GM12878 (cell line): ENCODE data around the gene CCDC78. TPM values are rescaled to one million over a fixed set of nuclear protein-coding genes. Genes with fewer than 3 reads are reported as not detected.

Experiments used
- ATAC-seq: fragments of 200-7000 bp; cut with Tn5 transposase; 3 replicates; pipeline ENCODE4 v1.9.1; 2020; ENCODE audit warnings: mild to moderate bottlenecking, moderate library complexity
- BruUV-seq: library from RNA; stranded (reverse); fragments of 400-500 nt; replicated peaks from 2 replicates; lab custom pipeline; 2021; lab: Mats Ljungman, UMichigan
- CTCF ChIA-PET: fragments of 300-600 bp; sonication (Branson Sonifier 250); formaldehyde crosslinking; extraction: SDS; loops from one replicate; lab custom pipeline; 2021; ENCODE audit warnings: inconsistent platforms; lab: Yijun Ruan, JAX
- POLR2A ChIA-PET: fragments of 350-600 bp; formaldehyde crosslinking; extraction: SDS; loops from one replicate; lab custom pipeline; 2021; ENCODE audit warnings: inconsistent platforms; lab: Charles Lee
- RAD21 ChIA-PET: fragments of 300-600 bp; sonication (Branson Sonifier 250); formaldehyde crosslinking; loops from one replicate; lab custom pipeline; 2023; ENCODE audit warnings: antibody characterized with exemption; ENCODE audit not compliant: unreplicated experiment; lab: Charles Lee
- SMC1A ChIA-PET: fragments of 300-600 bp; sonication (Branson Sonifier 250); formaldehyde crosslinking; loops from one replicate; lab custom pipeline; 2023; ENCODE audit not compliant: unreplicated experiment, uncharacterized antibody; lab: Charles Lee
- DNase-seq: peaks from one replicate; pipeline ENCODE4 v3.0.0-alpha.2; 2011; ENCODE audit warnings: low read depth, low spot score
- FAIRE-seq: peaks from 3 replicates; lab custom pipeline; 2011; peaks lifted over from hg19 to GRCh38; lab: Jason Lieb, UNC
- H2AFZ ChIP-seq: 2 replicates; pipeline ENCODE4 v1.6.0; 2011; ENCODE audit warnings: low read depth, low read length, control low read depth; ENCODE audit not compliant: control insufficient read depth
- H3K27ac ChIP-seq: 2 replicates; pipeline ENCODE4 v1.5.1; 2011; ENCODE audit warnings: control low read depth; ENCODE audit not compliant: control insufficient read depth, insufficient read depth
- H3K27me3 ChIP-seq, 2 experiments: replicated peaks in 1 of 2; 2 replicates each; pipeline versions ENCODE4 v1.6.0 to v1.6.1; 2011; ENCODE audit warnings: low read length in 1 of 2; ENCODE audit not compliant: control insufficient read depth in 2 of 2, insufficient read depth in 2 of 2
- H3K36me3 ChIP-seq, 2 experiments: 2 replicates each; pipeline ENCODE4 v1.5.1; 2011; ENCODE audit warnings: low read length in 1 of 2; ENCODE audit not compliant: control insufficient read depth in 2 of 2, insufficient read depth in 2 of 2
- H3K4me1 ChIP-seq: 2 replicates; pipeline ENCODE4 v1.6.1; 2011; ENCODE audit warnings: mild to moderate bottlenecking, low read length, moderate library complexity, mixed read lengths; ENCODE audit not compliant: control insufficient read depth, insufficient read depth
- H3K4me2 ChIP-seq: 2 replicates; pipeline ENCODE4 v1.6.0; 2011; ENCODE audit warnings: control low read depth; ENCODE audit not compliant: control insufficient read depth, insufficient read depth
- H3K4me3 ChIP-seq: fragments of 200-600 bp; sonication (generic); 2 replicates; pipeline ENCODE4 v1.5.1; 2016
- H3K79me2 ChIP-seq: 2 replicates; pipeline ENCODE4 v1.6.0; 2011; ENCODE audit warnings: low read length; ENCODE audit not compliant: control insufficient read depth, insufficient read depth
- H3K9ac ChIP-seq: 2 replicates; pipeline ENCODE4 v1.8.0; 2011; ENCODE audit warnings: low read length, control low read depth, mixed read lengths; ENCODE audit not compliant: control insufficient read depth, insufficient read depth
- H3K9me3 ChIP-seq: replicated peaks from 3 replicates; pipeline ENCODE4 v1.5.1; 2011; ENCODE audit warnings: mild to moderate bottlenecking, low read length; ENCODE audit not compliant: control insufficient read depth, insufficient read depth
- H4K20me1 ChIP-seq: 2 replicates; pipeline ENCODE4 v1.6.0; 2011; ENCODE audit not compliant: control insufficient read depth, insufficient read depth
- RAD51 ChIP-seq: fragments of 450-650 bp; IDR thresholded peaks from 2 replicates; pipeline ENCODE4 v1.6.1; 2016; ENCODE audit warnings: moderate library complexity, mild to moderate bottlenecking, inconsistent platforms
- SP1 ChIP-seq: IDR thresholded peaks from one replicate; pipeline ENCODE4 v1.6.1; 2011; ENCODE audit warnings: low read depth, low read length
- WGBS: methylation state at CpG from one replicate; pipeline ENCODE4 v1.1.6; 2016; ENCODE audit warnings: low lambda C conversion rate; ENCODE audit not compliant: insufficient replicate concordance, insufficient coverage; ENCODE audit errors: missing lambda C conversion rate; 5-methylcytosine and 5-hydroxymethylcytosine counted together
- in situ Hi-C: fragments of 300-500 bp; cut with MboI; formaldehyde crosslinking; loops from 9 replicates; pipeline ENCODE4 v1.14.3; 2018; ENCODE audit warnings: mixed read lengths
- intact Hi-C: fragments of 100-400 bp; cut with micrococcal nuclease; formaldehyde crosslinking; loops from one replicate; pipeline ENCODE4 v1.14.2; 2022; ENCODE audit not compliant: unreplicated experiment
- polyA plus RNA-seq, 11 experiments: library from polyadenylated mRNA; depleted of rRNA in 4 of 11; unstranded in 6 of 11; stranded (reverse) in 5 of 11; fragments of >200 nt; fragmentation: Nextera tagmentation in 4 of 11; fragmentation: Illumina TruSeq in 1 of 11; extraction: Ambion mirVana in 4 of 11; extraction: Trizol in 1 of 11; gene quantifications; 1 replicate in 1 of 11; 2 replicates in 10 of 11; pipeline versions ENCODE4 v1.2.1 to v1.2.3, GENCODE V29; 2011 to 2016; ENCODE audit warnings: inconsistent platforms in 2 of 11, missing spikeins in 2 of 11, low read depth in 1 of 11
- total RNA-seq, 4 experiments: library from RNA; depleted of rRNA in 3 of 4; stranded (reverse); fragments of >200 nt in 3 of 4; fragmentation: Illumina TruSeq in 1 of 4; extraction: Trizol in 1 of 4; gene quantifications; 2 replicates each; pipeline versions ENCODE4 v1.2.1 to v1.2.3, GENCODE V29; 2013 to 2021
- TF ChIP-seq, protein P1 (sequence below): IDR thresholded peaks from 2 replicates; pipeline ENCODE4 v1.6.1; 2012; ENCODE audit warnings: low read depth, low read length, improper control_type of control experiment
- TF ChIP-seq, protein P2 (sequence below): fragments of 450-650 bp; IDR thresholded peaks from 2 replicates; pipeline ENCODE4 v1.6.1; 2018; ENCODE audit warnings: borderline replicate concordance, mild to moderate bottlenecking; ENCODE audit not compliant: partially characterized antibody

The CCDC78 gene
- total and polyA plus RNA-seq, 10 of the 15 experiments (the other 5 are each of a cell fraction or from before 2014, with no cell fraction given) = 0.10 to 26.2 (median 5.4) TPM

DNA sequence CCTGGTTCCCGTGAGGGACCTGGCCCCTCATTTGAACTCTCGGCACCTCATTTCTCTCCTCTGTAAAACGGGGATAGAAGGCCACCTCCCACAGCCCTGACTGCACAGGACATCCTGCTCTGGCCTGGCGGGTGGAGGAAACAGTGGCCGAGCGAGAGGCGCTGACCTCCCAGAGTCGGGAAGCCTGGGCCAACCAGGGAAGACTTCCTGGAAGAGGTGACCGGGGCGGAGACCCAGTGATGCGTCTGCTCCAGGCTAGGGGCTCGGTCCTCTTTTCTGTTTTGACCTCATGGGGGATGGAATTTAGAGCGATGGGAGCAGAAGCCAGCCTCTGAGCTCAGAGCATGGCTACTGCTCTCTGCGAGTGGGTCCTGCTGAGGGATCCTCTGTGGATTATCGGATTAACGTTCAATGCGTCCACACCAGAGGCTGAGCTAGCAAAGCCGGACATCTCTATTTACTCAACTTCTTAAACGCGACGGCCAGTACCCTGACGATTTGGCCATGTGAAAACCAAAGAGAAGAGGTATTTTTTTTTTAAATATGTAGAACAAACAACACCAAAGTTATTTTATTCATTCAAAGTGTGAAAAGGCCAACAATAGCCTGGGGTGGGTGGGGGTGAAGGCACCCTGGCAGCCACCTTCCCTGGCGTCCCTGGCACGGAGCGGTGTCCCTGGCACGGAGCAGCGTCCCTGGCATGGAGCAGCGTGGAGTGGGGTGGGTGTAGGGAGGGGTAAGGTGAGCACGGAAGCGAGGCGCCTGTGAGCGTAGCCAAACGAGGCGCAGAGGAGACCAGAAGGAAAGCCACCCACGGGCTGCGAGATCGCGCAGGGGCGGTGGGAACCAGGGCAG is 25.1 kb upstream of the CCDC78 start:
- WGBS = 57% methylated on average over 35 of the region's 39 CpGs
- intact Hi-C loops = no loop called here
- FAIRE-seq = no peak

More for the DNA sequence above, 25.1 kb upstream of the CCDC78 start:
- H3K9ac ChIP-seq = no peak overlapping the region
- no peak for ATAC-seq
- in situ Hi-C loops = no loop called here
- no peak for DNase-seq
- RAD21 ChIA-PET = no interaction called here
- no TSS peak for BruUV-seq
- H3K4me2 ChIP-seq = no peak overlapping the region
- H3K27me3 ChIP-seq = no peaks in the 10 kb centered on the region; a peak in 2 of 4 replicates
- H2AFZ ChIP-seq = no peak overlapping the region
- no peaks in the 10 kb centered on the region for H3K79me2 ChIP-seq
- TF ChIP-seq SP1 = no peak
- TF ChIP-seq, protein P1, sequence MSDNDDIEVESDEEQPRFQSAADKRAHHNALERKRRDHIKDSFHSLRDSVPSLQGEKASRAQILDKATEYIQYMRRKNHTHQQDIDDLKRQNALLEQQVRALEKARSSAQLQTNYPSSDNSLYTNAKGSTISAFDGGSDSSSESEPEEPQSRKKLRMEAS = no peak
- TF ChIP-seq, protein P2, sequence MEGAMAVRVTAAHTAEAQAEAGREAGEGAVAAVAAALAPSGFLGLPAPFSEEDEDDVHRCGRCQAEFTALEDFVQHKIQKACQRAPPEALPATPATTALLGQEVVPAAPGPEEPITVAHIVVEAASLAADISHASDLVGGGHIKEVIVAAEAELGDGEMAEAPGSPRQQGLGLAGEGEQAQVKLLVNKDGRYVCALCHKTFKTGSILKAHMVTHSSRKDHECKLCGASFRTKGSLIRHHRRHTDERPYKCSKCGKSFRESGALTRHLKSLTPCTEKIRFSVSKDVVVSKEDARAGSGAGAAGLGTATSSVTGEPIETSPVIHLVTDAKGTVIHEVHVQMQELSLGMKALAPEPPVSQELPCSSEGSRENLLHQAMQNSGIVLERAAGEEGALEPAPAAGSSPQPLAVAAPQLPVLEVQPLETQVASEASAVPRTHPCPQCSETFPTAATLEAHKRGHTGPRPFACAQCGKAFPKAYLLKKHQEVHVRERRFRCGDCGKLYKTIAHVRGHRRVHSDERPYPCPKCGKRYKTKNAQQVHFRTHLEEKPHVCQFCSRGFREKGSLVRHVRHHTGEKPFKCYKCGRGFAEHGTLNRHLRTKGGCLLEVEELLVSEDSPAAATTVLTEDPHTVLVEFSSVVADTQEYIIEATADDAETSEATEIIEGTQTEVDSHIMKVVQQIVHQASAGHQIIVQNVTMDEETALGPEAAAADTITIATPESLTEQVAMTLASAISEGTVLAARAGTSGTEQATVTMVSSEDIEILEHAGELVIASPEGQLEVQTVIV = no peak
- TF ChIP-seq RAD51 = no peak
- CTCF ChIA-PET = interaction anchor here (1.1 kb wide), 1 partner anchor 39 kb away, joined by 7 read pairs; no protein-coding TSS in a partner anchor
- no peaks in the 10 kb centered on the region for H4K20me1 ChIP-seq
- no peaks in the 10 kb centered on the region for H3K36me3 ChIP-seq
- SMC1A ChIA-PET = no interaction called here
- no peaks in the 10 kb centered on the region for H3K4me1 ChIP-seq
- H3K4me3 ChIP-seq = no peak overlapping the region
- no peak overlapping the region for H3K27ac ChIP-seq
- POLR2A ChIA-PET = interaction anchor here (0.5 to 0.9 kb wide), 2 partner anchors 8 to 10 kb away, joined by 3 read pairs; partner anchors contain the start of gene CIAO3
- no peaks in the 10 kb centered on the region for H3K9me3 ChIP-seq
